Left forelimb (tissue), 1 donor: ENCODE measurements around the gene GJC1.
A peak's percentile ranks its signal among the peaks of the same experiment; 100 is the strongest.

Experiments
- DNase-seq: peaks from one replicate; pipeline ENCODE4 v3.0.0-alpha.2; 2018; ENCODE audit warnings: low spot score

Gene GJC1

DNA sequence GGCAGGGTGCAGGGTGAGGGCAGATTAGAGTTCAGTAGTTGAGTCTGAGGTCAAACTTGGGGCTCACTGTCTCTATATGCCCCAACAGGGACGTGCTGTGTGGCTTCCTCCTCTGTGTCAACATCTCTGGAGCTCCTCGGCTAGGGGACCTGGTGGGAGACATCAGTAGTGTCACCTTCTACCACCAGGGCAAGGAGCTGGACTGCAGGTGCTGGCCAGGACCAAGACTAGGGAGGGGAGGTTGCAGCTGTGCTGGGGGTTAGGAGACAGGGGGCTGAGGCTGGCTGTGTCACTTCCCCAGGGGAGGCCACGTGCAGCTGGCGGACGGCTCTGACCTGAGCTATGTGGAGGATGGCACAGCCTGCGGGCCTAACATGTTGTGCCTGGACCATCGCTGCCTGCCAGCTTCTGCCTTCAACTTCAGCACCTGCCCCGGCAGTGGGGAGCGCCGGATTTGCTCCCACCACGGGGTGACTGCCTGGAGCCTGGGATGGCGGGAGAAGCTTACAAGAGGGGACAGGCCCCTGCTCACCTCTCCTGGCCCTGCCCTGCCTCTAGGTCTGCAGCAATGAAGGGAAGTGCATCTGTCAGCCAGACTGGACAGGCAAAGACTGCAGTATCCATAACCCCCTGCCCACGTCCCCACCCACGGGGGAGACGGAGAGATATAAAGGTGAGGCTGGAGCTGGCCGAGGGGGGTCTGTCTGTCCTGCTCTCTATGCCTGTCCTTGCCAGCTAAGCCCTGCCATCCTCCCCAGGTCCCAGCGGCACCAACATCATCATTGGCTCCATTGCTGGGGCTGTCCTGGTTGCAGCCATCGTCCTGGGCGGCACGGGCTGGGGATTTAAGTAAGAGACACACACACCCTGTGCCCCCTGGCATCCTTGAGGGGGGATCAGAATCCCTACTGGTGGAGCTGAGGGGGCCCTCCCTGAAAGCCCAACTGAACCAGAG lies 52.4 kb downstream of the GJC1 start:
- no peak for DNase-seq

DNA sequence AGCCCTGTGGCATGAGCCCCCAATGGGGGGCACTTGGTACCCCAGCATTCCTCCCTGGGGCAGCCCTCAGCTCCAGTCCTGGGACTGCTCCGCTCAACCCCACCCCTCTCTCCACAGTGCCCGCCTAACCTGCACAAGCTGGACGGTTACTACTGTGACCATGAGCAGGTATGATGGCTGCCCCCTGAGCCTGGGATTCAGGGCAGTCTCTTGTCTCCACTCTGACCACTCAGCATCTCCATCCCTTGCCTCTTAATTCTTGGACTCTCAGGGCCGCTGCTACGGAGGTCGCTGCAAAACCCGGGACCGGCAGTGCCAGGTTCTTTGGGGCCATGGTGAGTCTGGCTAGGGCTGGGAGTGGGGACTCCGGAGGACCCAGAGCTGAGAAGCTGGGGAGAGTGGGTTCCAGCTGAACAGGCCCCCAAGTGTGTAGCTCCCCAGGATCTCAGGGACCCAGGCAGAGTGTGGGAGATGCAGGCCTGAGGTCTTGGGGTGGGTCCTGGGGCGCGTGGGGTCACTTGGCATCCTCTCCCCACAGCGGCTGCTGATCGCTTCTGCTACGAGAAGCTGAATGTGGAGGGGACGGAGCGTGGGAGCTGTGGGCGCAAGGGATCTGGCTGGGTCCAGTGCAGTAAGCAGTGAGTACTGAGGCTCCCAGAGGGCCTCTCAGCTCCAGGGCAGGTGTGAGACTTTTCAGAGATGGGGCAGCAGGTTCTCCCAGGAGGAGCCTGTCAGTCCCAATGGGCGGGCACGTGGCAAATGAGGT lies 53.3 kb downstream of the GJC1 start:
- DNase-seq = no peak

GRCh38 chr17:44775838-44776621 lies 54.1 kb downstream of the GJC1 start:
- DNase-seq = peak; percentile 98

DNA sequence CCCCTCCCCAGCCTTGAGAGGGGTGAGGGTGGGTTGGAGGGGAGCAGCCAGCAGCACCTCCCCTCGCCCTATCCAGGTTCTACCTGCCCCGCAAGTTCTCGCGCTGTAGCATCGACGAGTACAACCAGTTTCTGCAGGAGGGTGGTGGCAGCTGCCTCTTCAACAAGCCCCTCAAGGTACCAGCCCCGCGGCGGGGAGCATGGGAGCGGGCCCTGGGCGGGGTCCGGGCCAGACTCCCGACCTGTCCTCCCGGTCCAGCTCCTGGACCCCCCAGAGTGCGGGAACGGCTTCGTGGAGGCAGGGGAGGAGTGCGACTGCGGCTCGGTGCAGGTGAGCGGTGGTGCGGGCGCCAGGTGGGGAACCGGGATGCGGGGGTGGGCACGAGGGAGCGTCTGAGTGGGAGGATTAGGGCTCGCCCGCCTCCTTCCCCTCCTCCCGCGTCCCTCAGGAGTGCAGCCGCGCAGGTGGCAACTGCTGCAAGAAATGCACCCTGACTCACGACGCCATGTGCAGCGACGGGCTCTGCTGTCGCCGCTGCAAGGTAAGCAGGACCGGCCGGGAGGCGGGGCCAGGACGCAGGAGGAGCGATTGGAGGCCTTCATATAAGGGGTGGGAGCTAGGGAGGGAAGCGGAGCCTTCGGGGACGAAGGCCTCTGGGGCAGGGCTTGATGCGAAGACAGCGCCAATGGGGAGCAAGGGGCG lies 54.8 kb downstream of the GJC1 start:
- no peak for DNase-seq

- peak; percentile 87 for DNase-seq
These were observed 55.6 kb downstream of the GJC1 start for GRCh38 chr17:44774271-44775135.

GRCh38 chr17:44773140-44773539 lies 56.9 kb downstream of the GJC1 start:
- DNase-seq = no peak

- DNase-seq = no peak
These were observed 57.6 kb downstream of the GJC1 start for GRCh38 chr17:44772308-44773045.

- DNase-seq = no peak
These were observed 59.7 kb downstream of the GJC1 start for GRCh38 chr17:44770166-44770925.

DNA sequence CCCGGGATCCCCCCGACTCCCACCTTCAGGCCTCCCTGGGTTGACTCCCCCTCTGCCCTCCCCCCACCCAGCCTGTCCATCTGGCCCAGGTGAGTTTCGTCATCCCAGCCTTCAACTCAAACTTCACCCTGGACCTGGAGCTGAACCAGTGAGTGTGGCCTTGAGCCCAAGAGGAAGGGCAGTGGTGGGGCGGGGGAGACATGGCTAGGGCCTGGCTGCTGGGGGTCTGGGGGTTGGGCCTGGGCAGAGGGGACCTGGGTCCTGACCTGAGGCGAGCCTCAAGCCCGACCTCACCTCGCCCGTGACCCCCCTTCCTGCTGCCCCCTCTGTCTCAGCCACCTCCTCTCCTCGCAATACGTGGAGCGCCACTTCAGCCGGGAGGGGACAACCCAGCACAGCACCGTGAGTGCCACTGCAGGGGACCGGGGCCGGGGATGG lies 60.4 kb downstream of the GJC1 start:
- no peak for DNase-seq

GRCh38 chr17:44769230-44769629 lies 60.9 kb downstream of the GJC1 start:
- DNase-seq = no peak

DNA sequence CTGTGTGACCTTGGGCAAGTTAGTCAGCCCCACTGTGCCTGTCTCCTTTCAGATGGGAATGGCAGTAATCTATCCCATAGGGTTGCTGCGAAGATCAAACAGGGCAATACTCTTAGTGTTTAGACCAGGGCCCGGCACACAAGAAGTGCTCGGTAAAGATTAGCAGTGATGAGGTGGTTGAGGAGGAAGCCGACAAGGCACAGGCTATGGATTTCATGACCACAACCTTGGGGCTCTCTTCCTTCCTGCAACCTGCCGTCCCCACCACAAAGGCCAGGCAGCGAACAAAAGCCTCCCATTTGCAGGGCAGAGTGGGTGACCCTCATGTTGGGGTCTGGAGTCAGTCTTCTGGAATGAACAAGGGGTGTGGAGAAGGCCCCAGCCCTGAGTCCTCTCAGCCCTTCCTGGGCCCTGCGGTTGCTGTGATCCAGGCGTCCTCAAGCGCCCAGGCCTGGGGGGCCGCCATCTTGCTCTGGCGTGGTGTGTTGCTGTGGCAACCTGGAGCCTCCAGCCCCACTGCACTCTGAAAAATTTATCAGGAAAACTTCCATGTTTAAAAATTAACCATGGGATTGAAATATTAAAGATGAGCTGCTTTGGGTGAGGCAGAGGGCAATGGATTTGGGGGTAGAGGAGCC lies 61.5 kb downstream of the GJC1 start:
- DNase-seq = no peak

DNA sequence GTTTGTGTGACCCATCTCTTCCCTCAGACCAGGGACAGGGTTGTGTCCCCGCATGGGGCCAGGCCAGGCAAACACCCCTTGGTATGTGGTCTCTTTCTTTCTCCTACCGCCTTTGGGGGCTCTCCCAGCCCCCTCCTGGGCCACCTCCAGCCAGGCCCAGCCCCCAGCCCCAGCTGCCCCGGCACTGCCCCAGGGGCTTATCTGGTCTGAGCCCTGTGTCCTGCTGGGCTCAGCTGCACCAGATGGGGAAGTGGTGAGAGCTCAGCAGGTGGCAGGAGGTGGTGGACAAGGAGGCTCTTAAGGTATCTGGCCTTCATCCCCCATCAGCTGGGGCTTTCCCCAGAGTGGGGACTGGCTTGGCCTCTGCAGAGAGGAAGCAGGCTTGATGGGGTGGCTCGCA lies 62.6 kb downstream of the GJC1 start:
- no peak for DNase-seq

DNA sequence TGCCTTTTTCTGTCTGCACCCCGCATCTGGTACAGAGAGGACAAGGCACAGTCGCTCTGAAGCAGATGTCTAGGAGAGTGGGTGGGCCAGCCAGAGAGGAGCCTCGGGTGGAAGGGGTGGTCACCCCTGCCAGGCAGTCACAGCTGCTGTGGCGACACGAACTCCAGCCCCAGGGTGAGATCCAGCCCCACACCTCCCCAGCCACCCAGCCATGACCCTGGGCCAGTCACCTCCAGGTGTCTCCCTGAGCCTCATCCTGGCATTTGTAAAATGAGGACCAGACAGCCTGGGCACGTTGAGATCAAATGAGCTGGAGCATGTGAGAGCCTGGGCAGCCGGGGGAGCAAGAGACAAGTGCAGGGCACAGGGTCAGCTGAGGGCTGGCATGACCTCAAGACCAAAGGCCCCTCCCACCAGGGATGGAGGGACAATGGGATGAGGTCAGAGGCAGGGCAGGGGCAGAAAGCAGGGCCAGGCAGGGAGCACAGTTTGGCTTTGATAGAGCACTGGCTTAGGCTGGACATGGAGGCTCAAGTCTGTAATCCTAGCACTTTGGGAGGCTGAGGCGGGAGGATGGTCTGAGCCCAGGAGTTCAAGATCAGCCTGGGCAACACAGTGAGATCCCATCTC lies 63.6 kb downstream of the GJC1 start:
- DNase-seq = no peak

DNA sequence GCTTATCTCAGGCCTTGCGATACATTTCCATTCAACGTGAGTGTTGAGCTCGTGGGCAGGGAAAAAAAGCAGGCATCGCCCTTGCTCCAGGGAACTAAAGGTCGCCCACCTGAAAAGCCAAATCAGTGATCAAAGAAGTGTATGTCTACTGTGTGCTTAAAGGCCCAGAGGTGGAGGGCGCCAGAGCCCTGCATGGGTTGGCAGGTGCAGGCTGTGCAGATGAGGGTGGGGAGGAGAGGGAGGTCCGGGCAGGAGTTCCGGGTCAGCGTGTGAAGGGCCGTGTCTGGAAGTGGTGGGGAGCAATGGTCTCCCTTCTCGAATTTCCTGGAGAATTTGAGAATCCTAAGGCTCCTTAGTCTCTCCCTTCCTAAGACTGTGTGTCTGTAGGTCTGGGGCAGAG lies 64.1 kb downstream of the GJC1 start:
- no peak for DNase-seq

GRCh38 chr17:44763170-44763569 lies 66.9 kb downstream of the GJC1 start:
- DNase-seq = no peak

DNA sequence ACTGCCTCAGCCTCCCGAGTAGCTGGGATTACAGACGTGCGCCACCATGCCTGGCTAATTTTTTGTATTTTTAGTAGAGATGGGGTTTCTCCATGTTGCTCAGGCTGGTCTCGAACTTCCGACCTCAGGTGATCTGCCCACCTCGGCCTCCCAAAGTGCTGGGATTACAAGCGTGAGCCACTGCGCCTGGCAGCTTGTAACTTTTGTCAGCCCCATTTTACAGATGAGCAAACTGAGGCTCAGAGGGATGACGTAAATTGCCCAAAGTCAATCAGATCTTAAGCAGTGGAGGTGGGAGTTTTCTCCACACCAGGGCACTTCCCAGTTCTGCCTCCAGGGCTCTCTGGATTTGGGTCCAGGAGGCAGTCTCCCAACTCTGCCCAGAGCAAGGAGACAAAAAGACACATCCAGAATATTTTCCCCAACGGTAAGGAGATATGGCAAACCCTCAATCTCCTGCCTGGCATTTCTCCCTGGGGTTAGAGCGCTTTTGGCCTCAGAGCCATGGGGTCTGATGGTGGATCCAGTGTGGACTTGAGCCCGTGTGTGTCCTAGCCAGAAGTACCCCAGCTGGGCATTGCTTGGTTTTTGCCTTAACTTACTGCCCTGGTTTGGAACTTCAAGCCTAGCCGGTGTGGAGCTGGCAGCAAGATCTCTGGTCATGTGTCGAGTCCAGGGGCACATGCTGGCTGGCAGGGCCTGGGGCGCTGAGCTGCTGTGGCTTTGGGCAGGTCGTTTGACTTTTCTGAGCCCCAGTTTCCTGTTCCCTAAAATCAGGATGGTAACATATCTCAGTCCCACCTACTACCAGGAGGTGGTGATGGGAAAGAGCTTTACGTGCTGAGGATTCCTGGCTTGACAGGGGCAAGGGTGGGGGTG lies 67.9 kb downstream of the GJC1 start:
- no peak for DNase-seq
